Keratinocyte (primary cell): ENCODE results near the gene KRT84. TPM values are rescaled to one million over a fixed set of nuclear protein-coding genes. Genes with fewer than 3 reads are reported as not detected.
A peak's percentile ranks its signal among the peaks of the same experiment; 100 is the strongest.

Source experiments
- DNase-seq: peaks from one replicate; pipeline ENCODE4 v3.0.0-alpha.2; 2011; ENCODE audit warnings: low read depth, missing footprints, low spot score
- FAIRE-seq: peaks from 2 replicates; lab custom pipeline; 2011; peaks lifted over from hg19 to GRCh38; lab: Jason Lieb, UNC
- H2AFZ ChIP-seq: 2 replicates; pipeline ENCODE4 v1.6.0; 2012; ENCODE audit warnings: low read length, control low read depth, inconsistent platforms; ENCODE audit not compliant: control insufficient read depth
- H3K27ac ChIP-seq: 2 replicates; pipeline ENCODE4 v1.5.1; 2011; ENCODE audit warnings: low read length; ENCODE audit not compliant: control insufficient read depth, insufficient read depth
- H3K27me3 ChIP-seq: 3 replicates; pipeline ENCODE4 v1.6.0; 2011; ENCODE audit warnings: low read length; ENCODE audit not compliant: control insufficient read depth, insufficient read depth; ENCODE audit errors: extremely low read depth
- H3K36me3 ChIP-seq, 2 experiments: 2 replicates in 1 of 2; 3 replicates in 1 of 2; pipeline ENCODE4 v1.5.1; 2011; ENCODE audit warnings: low read length in 2 of 2, mild to moderate bottlenecking in 1 of 2; ENCODE audit not compliant: control insufficient read depth in 2 of 2, insufficient read depth in 2 of 2; ENCODE audit errors: extremely low read depth in 1 of 2
- H3K4me1 ChIP-seq: 3 replicates; pipeline ENCODE4 v1.5.1; 2011; ENCODE audit warnings: low read length; ENCODE audit not compliant: control insufficient read depth, insufficient read depth; ENCODE audit errors: extremely low read depth
- H3K4me2 ChIP-seq: 3 replicates; pipeline ENCODE4 v1.6.0; 2011; ENCODE audit warnings: low read depth, low read length; ENCODE audit not compliant: control insufficient read depth, insufficient read depth; ENCODE audit errors: extremely low read depth
- H3K4me3 ChIP-seq, 3 experiments: fragments of 200-600 bp in 1 of 3; sonication (generic) in 1 of 3; 2 replicates in 2 of 3; 3 replicates in 1 of 3; pipeline ENCODE4 v1.5.1; 2011 to 2016; ENCODE audit warnings: low read length in 3 of 3, mild to moderate bottlenecking in 3 of 3, control low read depth in 2 of 3, inconsistent platforms in 1 of 3, low read depth in 1 of 3, mixed read lengths in 1 of 3, mixed run types in 1 of 3, moderate library complexity in 1 of 3; ENCODE audit not compliant: control insufficient read depth in 2 of 3, insufficient read depth in 2 of 3; ENCODE audit errors: extremely low read depth in 1 of 3
- H3K79me2 ChIP-seq: 2 replicates; pipeline ENCODE4 v1.6.0; 2012; ENCODE audit warnings: low read length; ENCODE audit not compliant: control insufficient read depth, insufficient read depth
- H3K9ac ChIP-seq: 3 replicates; pipeline ENCODE4 v1.6.0; 2011; ENCODE audit warnings: low read length; ENCODE audit not compliant: control insufficient read depth, insufficient read depth; ENCODE audit errors: extremely low read depth
- H3K9me1 ChIP-seq: 3 replicates; pipeline ENCODE4 v1.6.0; 2011; ENCODE audit warnings: low read length; ENCODE audit not compliant: control insufficient read depth, insufficient read depth; ENCODE audit errors: extremely low read depth
- H3K9me3 ChIP-seq: 2 replicates; pipeline ENCODE4 v1.5.1; 2012; ENCODE audit warnings: low read depth, low read length; ENCODE audit not compliant: control insufficient read depth
- H4K20me1 ChIP-seq: 3 replicates; pipeline ENCODE4 v1.6.0; 2011; ENCODE audit warnings: low read length; ENCODE audit not compliant: control insufficient read depth, insufficient read depth; ENCODE audit errors: extremely low read depth
- EZH2 ChIP-seq: IDR thresholded peaks from one replicate; pipeline ENCODE4 v1.6.1; 2012; ENCODE audit warnings: inconsistent platforms, mild to moderate bottlenecking, low read length, moderate library complexity
- dilution Hi-C: fragments of 300-500 bp; cut with MboI; formaldehyde crosslinking; loops from one replicate; pipeline ENCODE4 v1.7.0; 2020; ENCODE audit warnings: low sequenced_read_pairs; ENCODE audit not compliant: extremely low pct_ligation_motif_present
- polyA plus RNA-seq, 5 experiments: library from polyadenylated mRNA; depleted of rRNA in 3 of 5; stranded (reverse) in 3 of 5; stranded (forward) in 1 of 5; unstranded in 1 of 5; fragments of >200 nt; gene quantifications; 1 replicate in 1 of 5; 2 replicates in 3 of 5; 3 replicates in 1 of 5; pipeline versions ENCODE4 v1.2.1 to v1.2.3, GENCODE V29; 2011 to 2012; ENCODE audit warnings: missing spikeins in 2 of 5, low read depth in 1 of 5, low replicate concordance in 1 of 5
- TF ChIP-seq, protein P1 (sequence below), 3 experiments: IDR thresholded peaks in 1 of 3; conservative IDR thresholded peaks in 1 of 3; optimal IDR thresholded peaks in 1 of 3; 2 replicates in 2 of 3; 3 replicates in 1 of 3; pipeline versions ENCODE3 to v1.5.1; 2011; ENCODE audit warnings: low read length in 3 of 3, mild to moderate bottlenecking in 3 of 3, moderate library complexity in 2 of 3, control low read depth in 1 of 3, inconsistent platforms in 1 of 3; ENCODE audit not compliant: insufficient read depth in 2 of 3; ENCODE audit errors: extremely low read depth in 1 of 3

Gene KRT84
- polyA plus RNA-seq, 1 donor (not counting 4 experiments of a cell fraction or from before 2014, with no cell fraction given): 0.10 TPM

DNA sequence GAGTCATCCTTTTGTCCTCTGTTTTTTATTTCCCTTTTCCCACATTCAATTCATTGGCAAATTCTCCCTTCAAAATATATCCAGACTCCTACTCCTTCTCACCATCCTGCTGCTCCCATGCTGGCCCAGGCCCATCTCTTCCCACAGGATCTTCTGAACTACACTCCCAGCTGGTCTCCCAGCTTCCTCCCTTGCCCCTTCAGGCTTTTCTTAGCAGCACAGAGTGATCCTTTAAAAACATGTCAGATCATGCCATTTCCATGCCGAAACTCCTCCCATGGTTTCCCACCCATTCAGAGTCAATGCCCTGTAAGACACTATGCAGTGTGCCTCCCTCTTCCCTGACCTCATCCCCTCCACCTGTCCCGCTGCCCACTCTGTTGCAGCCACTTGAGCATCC lies 2.4 kb upstream of the KRT84 start:
- DNase-seq: peak; percentile 28
- Histone ChIP-seq H3K9me1 (no peaks in the 10 kb centered on the region), H3K36me3 (no peaks in the 10 kb centered on the region), H3K27ac (no peak overlapping the region), H3K4me1 (peaks cover 50% of the 10 kb centered on the region), H3K9me3 (no peaks in the 10 kb centered on the region), H3K9ac (no peak overlapping the region), H3K4me2 (no peak overlapping the region), H3K4me3 (no peak overlapping the region), H4K20me1 (no peaks in the 10 kb centered on the region), H2AFZ (no peak overlapping the region), H3K27me3 (no peaks in the 10 kb centered on the region), H3K79me2 (no peaks in the 10 kb centered on the region)
- TF ChIP-seq, protein P1, sequence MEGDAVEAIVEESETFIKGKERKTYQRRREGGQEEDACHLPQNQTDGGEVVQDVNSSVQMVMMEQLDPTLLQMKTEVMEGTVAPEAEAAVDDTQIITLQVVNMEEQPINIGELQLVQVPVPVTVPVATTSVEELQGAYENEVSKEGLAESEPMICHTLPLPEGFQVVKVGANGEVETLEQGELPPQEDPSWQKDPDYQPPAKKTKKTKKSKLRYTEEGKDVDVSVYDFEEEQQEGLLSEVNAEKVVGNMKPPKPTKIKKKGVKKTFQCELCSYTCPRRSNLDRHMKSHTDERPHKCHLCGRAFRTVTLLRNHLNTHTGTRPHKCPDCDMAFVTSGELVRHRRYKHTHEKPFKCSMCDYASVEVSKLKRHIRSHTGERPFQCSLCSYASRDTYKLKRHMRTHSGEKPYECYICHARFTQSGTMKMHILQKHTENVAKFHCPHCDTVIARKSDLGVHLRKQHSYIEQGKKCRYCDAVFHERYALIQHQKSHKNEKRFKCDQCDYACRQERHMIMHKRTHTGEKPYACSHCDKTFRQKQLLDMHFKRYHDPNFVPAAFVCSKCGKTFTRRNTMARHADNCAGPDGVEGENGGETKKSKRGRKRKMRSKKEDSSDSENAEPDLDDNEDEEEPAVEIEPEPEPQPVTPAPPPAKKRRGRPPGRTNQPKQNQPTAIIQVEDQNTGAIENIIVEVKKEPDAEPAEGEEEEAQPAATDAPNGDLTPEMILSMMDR (optimal IDR thresholded peaks at IDR 0.05 in 1 of 3, IDR thresholded peaks at IDR 0.05 in 1 of 3, conservative IDR thresholded peaks at IDR 0.05 in 1 of 3; ENCODE audit: extremely low read depth in 1 of 3, insufficient read depth in 2 of 3, low read length in 3 of 3): no peak
- dilution Hi-C loops: no loop called here
- peak; percentile 71 for FAIRE-seq

DNA sequence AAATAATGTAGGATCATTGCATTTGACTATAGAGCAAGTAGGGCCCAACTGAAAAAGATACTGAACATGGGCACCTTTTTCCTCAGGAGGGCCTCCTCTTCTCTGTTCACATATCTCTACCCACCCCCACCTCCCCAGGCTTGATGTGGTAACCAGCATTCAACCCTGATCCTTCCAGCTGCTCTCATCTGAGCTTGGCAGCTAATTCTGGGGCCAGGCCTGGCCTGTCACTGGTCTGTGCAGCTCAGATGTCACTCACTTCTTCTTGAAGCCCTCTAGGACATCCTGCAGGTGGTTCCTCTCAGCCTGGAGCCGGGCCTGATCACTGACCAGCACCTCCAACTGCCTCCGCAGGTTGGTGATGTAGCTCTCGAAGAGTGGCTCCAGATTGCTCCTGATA lies 2.1 kb downstream of the KRT84 start:
- no peaks in the 10 kb centered on the region for H3K27me3 ChIP-seq
- DNase-seq: no peak
- dilution Hi-C loops: no loop called here

More for the DNA sequence above, 2.1 kb downstream of the KRT84 start:
- Histone ChIP-seq H3K9me3 (no peaks in the 10 kb centered on the region), H3K4me2 (no peak overlapping the region), H3K9me1 (no peaks in the 10 kb centered on the region), H4K20me1 (no peaks in the 10 kb centered on the region), H3K4me3 (no peak overlapping the region), H2AFZ (no peak overlapping the region), H3K4me1 (peaks cover 7% of the 10 kb centered on the region), H3K9ac (no peak overlapping the region), H3K27ac (no peak overlapping the region), H3K36me3 (no peaks in the 10 kb centered on the region), H3K79me2 (no peaks in the 10 kb centered on the region)
- TF ChIP-seq, protein P1 (optimal IDR thresholded peaks at IDR 0.05 in 1 of 3, IDR thresholded peaks at IDR 0.05 in 1 of 3, conservative IDR thresholded peaks at IDR 0.05 in 1 of 3; ENCODE audit: extremely low read depth in 1 of 3, insufficient read depth in 2 of 3, low read length in 3 of 3): no peak
- TF ChIP-seq EZH2: no peak
- FAIRE-seq: no peak
